GM18861 (cell line): Measurements from ENCODE around the gene TSPAN18.

Experiments
- ATAC-seq: cut with Tn5 transposase; IDR thresholded peaks from one replicate; pipeline ENCODE4 v1.9.1; 2021; ENCODE audit not compliant: unreplicated experiment

Gene TSPAN18

GRCh38 chr11:44711113-44711786 lies 15.5 kb upstream of the TSPAN18 start:
- no peak for ATAC-seq

- ATAC-seq: no peak
Measured at GRCh38 chr11:44711787-44712608, 14.8 kb upstream of the TSPAN18 start.

- ATAC-seq: no peak
Measured at GRCh38 chr11:44713022-44713421, 13.7 kb upstream of the TSPAN18 start.

GRCh38 chr11:44716256-44716655 lies 10.5 kb upstream of the TSPAN18 start:
- no peak for ATAC-seq

- ATAC-seq: no peak
Measured at GRCh38 chr11:44718057-44718456, 8.7 kb upstream of the TSPAN18 start.

- no peak for ATAC-seq
Measured at GRCh38 chr11:44718612-44719390, 8.0 kb upstream of the TSPAN18 start.

- ATAC-seq: no peak
Measured at GRCh38 chr11:44725016-44725685, 1.6 kb upstream of the TSPAN18 start.

- no peak for ATAC-seq
Measured at GRCh38 chr11:44725757-44726282, 942 bp upstream of the TSPAN18 start.

GRCh38 chr11:44727114-44727372 lies 281 bp downstream of the TSPAN18 start:
- no peak for ATAC-seq

- ATAC-seq: peak; percentile 43
Measured at GRCh38 chr11:44727373-44728287, 868 bp downstream of the TSPAN18 start.

- ATAC-seq: no peak
Measured at GRCh38 chr11:44728491-44728910, 1.7 kb downstream of the TSPAN18 start.

- ATAC-seq: no peak
Measured at GRCh38 chr11:44729063-44729462, 2.3 kb downstream of the TSPAN18 start.

- ATAC-seq: no peak
Measured at GRCh38 chr11:44729713-44730112, 3.0 kb downstream of the TSPAN18 start.

- no peak for ATAC-seq
Measured at GRCh38 chr11:44730775-44731174, 4.0 kb downstream of the TSPAN18 start.

- no peak for ATAC-seq
Measured at GRCh38 chr11:44731685-44732430, 5.1 kb downstream of the TSPAN18 start.

GRCh38 chr11:44732564-44732963 lies 5.8 kb downstream of the TSPAN18 start:
- no peak for ATAC-seq

- ATAC-seq: no peak
Measured at GRCh38 chr11:44733877-44734276, 7.1 kb downstream of the TSPAN18 start.

GRCh38 chr11:44734843-44735381 lies 8.2 kb downstream of the TSPAN18 start:
- ATAC-seq: no peak

GRCh38 chr11:44736791-44737190 lies 10.0 kb downstream of the TSPAN18 start:
- ATAC-seq: no peak
